Measurements from ENCODE around the gene PIKFYVE. TPM values are rescaled to one million over a fixed set of nuclear protein-coding genes. Genes with fewer than 3 reads are reported as not detected.
A peak's percentile ranks its signal among the peaks of the same experiment; 100 is the strongest.
"Not testable (repeated sequence)": the region's sequence is repeated elsewhere in the genome, so short reads cannot be mapped to it uniquely, and the experiment has no call there.

The PIKFYVE gene
- total RNA-seq, 1 experiment from 2014 or later = 27.2 TPM

DNA sequence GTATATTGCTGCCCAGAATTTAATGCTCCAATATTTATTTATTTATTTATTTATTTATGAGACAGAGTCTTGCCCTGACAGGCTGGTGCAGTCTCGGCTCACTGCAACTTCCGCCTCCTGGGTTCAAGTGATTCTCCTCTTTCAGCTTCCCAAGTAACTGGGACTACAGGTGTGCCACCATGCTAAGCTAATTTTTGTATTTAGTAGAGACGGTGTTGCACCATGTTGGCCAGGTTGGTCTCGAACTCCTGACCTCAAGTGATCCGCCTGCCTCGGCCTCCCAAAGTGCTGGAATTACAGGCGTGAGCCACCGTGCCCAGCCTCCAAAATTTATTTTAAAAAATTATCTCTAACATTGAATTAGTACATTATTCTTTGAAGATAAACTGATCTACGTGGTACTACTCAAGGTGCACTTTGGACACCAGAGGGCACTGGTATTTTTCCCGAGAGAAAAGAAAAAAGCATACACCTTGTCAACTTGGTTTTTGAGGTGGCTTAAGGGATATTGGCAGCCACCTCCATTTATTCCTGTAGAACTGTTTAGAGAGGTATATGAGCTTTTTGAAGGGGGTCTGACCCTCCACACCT is 9.8 kb upstream of the PIKFYVE start:
- Mint-ChIP-seq H3K36me3 (ENCODE audit: insufficient read depth in 1 of 3, low read depth in 3 of 3) (peaks cover 20 to 28% (median 23%) of the 10 kb centered on the region in 3 experiments; a peak in 6 of 7 replicates), H3K4me3 (peak overlapping the region; percentile 8 to 97; a peak in 2 of 5 replicates), H3K4me1 (peaks cover 26 to 32% of the 10 kb centered on the region in 2 experiments), H3K9me3 (no peaks in the 10 kb centered on the region), H3K27ac (peak overlapping the region in 2 of 3 experiments; percentile 9 to 59; a peak in 2 of 7 replicates), H3K27me3 (ENCODE audit: low read depth) (no peaks in the 10 kb centered on the region; the same call in 1 of the 2 replicates)
- Histone ChIP-seq H4K5ac (ENCODE audit: insufficient read length, low read depth, low read length) (no peak overlapping the region), H3K9me3 (ENCODE audit: control insufficient read depth, low read depth, low read length) (no peaks in the 10 kb centered on the region), H4K20me1 (ENCODE audit: control insufficient read depth, insufficient read depth, insufficient read length) (no peaks in the 10 kb centered on the region), H2BK15ac (ENCODE audit: low read depth, low read length) (no peak overlapping the region), H3K23ac (ENCODE audit: insufficient read length, low read depth, low read length) (no peak overlapping the region), H3K56ac (ENCODE audit: insufficient read length, low read depth, low read length) (no peak overlapping the region), H3K4ac (ENCODE audit: low read depth, low read length) (no peak overlapping the region), H3K4me2 (ENCODE audit: insufficient read depth, insufficient read length, low read length) (no peak overlapping the region), H3K79me2 (ENCODE audit: insufficient read depth, low read length) (peaks cover 11% of the 10 kb centered on the region; the same call in 1 of the 2 replicates), H3K79me1 (ENCODE audit: insufficient read depth, low read depth, low read length, poor library complexity, severe bottlenecking) (peaks cover 7% of the 10 kb centered on the region), H2BK12ac (ENCODE audit: insufficient read length, low read depth, low read length) (no peak overlapping the region), H3K27ac (ENCODE audit: insufficient read length, low read depth, low read length) (no peak overlapping the region), H3K23me2 (ENCODE audit: insufficient read length, low read depth, low read length, poor library complexity, severe bottlenecking) (peaks cover 6% of the 10 kb centered on the region), H3T11ph (ENCODE audit: low read length) (no peak overlapping the region), H3K27me3 (ENCODE audit: insufficient read depth, low read length) (no peaks in the 10 kb centered on the region), H3K4me1 (ENCODE audit: insufficient read depth, low read length) (peaks cover 2% of the 10 kb centered on the region; the same call in 1 of the 2 replicates), H4K8ac (replicated peaks; ENCODE audit: insufficient read length, low read depth, low read length) (no peak overlapping the region), H3K9ac (ENCODE audit: extremely low read depth, insufficient read length, low read length) (no peak overlapping the region), H2BK120ac (ENCODE audit: low read depth, low read length, poor library complexity, severe bottlenecking) (no peak overlapping the region), H3K14ac (ENCODE audit: insufficient read depth, low read length) (no peak overlapping the region), H2BK20ac (ENCODE audit: low read depth, low read length, poor library complexity, severe bottlenecking) (no peak overlapping the region), H2AK5ac (ENCODE audit: insufficient read length, low read length) (no peak overlapping the region), H2AFZ (ENCODE audit: low read length) (no peak overlapping the region), H4K91ac (ENCODE audit: insufficient read length, low read depth, low read length) (no peak overlapping the region), H3K18ac (ENCODE audit: insufficient read length, low read depth, low read length) (no peak overlapping the region), H2BK5ac (ENCODE audit: insufficient read length, low read length) (no peak overlapping the region)
- TF ChIP-seq, protein P1, sequence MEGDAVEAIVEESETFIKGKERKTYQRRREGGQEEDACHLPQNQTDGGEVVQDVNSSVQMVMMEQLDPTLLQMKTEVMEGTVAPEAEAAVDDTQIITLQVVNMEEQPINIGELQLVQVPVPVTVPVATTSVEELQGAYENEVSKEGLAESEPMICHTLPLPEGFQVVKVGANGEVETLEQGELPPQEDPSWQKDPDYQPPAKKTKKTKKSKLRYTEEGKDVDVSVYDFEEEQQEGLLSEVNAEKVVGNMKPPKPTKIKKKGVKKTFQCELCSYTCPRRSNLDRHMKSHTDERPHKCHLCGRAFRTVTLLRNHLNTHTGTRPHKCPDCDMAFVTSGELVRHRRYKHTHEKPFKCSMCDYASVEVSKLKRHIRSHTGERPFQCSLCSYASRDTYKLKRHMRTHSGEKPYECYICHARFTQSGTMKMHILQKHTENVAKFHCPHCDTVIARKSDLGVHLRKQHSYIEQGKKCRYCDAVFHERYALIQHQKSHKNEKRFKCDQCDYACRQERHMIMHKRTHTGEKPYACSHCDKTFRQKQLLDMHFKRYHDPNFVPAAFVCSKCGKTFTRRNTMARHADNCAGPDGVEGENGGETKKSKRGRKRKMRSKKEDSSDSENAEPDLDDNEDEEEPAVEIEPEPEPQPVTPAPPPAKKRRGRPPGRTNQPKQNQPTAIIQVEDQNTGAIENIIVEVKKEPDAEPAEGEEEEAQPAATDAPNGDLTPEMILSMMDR (conservative IDR thresholded peaks at IDR 0.05) = peak; percentile 58
- WGBS (ENCODE audit: extremely low coverage, insufficient read length, low lambda C conversion rate) = no CpG with 5 or more reads among the region's 10 CpGs
- no peak for DNase-seq

DNA sequence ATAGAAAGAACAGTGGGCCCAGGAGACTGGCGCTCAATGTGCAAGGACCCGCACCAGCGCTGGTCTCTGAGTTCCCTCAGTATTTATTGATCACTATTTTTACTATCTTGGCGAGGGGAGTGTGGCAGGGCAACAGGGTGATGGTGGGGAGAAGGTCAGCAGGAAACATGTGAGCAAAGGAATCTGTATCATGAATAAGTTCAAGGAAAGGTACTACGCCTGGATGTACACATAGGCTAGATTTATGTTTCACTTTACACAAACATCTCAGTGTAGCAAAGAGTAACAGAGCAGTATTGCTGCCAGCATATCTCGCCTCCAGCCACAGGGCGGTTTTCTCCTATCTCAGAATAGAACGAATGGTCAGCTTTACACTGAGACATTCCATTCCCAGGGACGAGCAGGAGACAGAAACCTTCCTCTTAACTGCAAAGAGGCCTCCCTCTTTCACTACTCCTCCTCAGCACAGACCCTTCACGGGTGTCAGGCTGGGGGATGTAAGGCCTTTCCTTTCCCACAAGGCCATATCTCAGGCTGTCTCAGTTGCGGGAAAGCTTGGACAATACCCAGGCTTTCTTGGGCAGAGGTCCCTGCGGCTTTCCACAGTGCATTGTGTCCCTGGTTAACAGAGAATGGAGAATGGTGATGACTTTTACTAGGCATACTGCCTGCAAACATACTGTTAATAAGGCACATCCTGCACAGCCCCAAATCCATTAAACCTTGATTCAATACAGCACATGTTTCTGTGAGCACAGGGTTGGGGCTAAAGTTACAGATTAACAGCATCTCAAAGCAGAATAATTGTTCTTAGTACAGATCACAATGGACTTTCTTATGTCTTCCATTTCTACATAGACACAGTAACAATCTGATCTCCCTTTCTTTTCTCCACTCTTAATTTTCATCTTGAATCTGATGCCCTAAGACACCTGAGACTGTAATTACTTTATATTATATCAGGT is 8.9 kb upstream of the PIKFYVE start:
- not testable (repeated sequence) for H2AK5ac ChIP-seq (ENCODE audit: insufficient read length, low read length); H3K23ac ChIP-seq (ENCODE audit: insufficient read length, low read depth, low read length); H2BK15ac ChIP-seq (ENCODE audit: low read depth, low read length); H3K4me2 ChIP-seq (ENCODE audit: insufficient read depth, insufficient read length, low read length); H2AFZ ChIP-seq (ENCODE audit: low read length); H2BK12ac ChIP-seq (ENCODE audit: insufficient read length, low read depth, low read length); H3K9me3 ChIP-seq (ENCODE audit: control insufficient read depth, low read depth, low read length); H4K5ac ChIP-seq (ENCODE audit: insufficient read length, low read depth, low read length); H3K18ac ChIP-seq (ENCODE audit: insufficient read length, low read depth, low read length); H3K9ac ChIP-seq (ENCODE audit: extremely low read depth, insufficient read length, low read length); H3K4me1 ChIP-seq (ENCODE audit: insufficient read depth, low read length); H4K8ac ChIP-seq (replicated peaks; ENCODE audit: insufficient read length, low read depth, low read length); H2BK5ac ChIP-seq (ENCODE audit: insufficient read length, low read length); H3K27ac ChIP-seq (ENCODE audit: insufficient read length, low read depth, low read length); H2BK20ac ChIP-seq (ENCODE audit: low read depth, low read length, poor library complexity, severe bottlenecking); H2BK120ac ChIP-seq (ENCODE audit: low read depth, low read length, poor library complexity, severe bottlenecking); H3K27me3 Mint-ChIP-seq (ENCODE audit: low read depth); H3K9me3 Mint-ChIP-seq; H4K91ac ChIP-seq (ENCODE audit: insufficient read length, low read depth, low read length); H3T11ph ChIP-seq (ENCODE audit: low read length); H3K4ac ChIP-seq (ENCODE audit: low read depth, low read length); H3K79me1 ChIP-seq (ENCODE audit: insufficient read depth, low read depth, low read length, poor library complexity, severe bottlenecking); H3K14ac ChIP-seq (ENCODE audit: insufficient read depth, low read length); H3K79me2 ChIP-seq (ENCODE audit: insufficient read depth, low read length); H4K20me1 ChIP-seq (ENCODE audit: control insufficient read depth, insufficient read depth, insufficient read length); H3K56ac ChIP-seq (ENCODE audit: insufficient read length, low read depth, low read length); H3K23me2 ChIP-seq (ENCODE audit: insufficient read length, low read depth, low read length, poor library complexity, severe bottlenecking); H3K27me3 ChIP-seq (ENCODE audit: insufficient read depth, low read length); DNase-seq
- peak overlapping the region in 2 of 3 experiments; percentile 9 to 59; a peak in 3 of 7 replicates for H3K27ac Mint-ChIP-seq
- H3K36me3 Mint-ChIP-seq (ENCODE audit: insufficient read depth in 1 of 3, low read depth in 3 of 3) = peaks cover 15 to 19% (median 17%) of the 10 kb centered on the region in 3 experiments
- H3K4me3 Mint-ChIP-seq = peak overlapping the region in 1 of 2 experiments; percentile 11; a peak in 1 of 5 replicates
- peaks cover 24% of the 10 kb centered on the region in 2 experiments for H3K4me1 Mint-ChIP-seq
- WGBS (ENCODE audit: extremely low coverage, insufficient read length, low lambda C conversion rate) = no CpG with 5 or more reads among the region's 12 CpGs
